H1 (cell line): Measurements from ENCODE around the gene TNRC6C. TPM values are rescaled to one million over a fixed set of nuclear protein-coding genes. Genes with fewer than 3 reads are reported as not detected.

Experiments
- POU5F1 ChIP-seq: IDR thresholded peaks from 2 replicates; pipeline ENCODE4 v1.6.1; 2011; ENCODE audit warnings: low read depth, mild to moderate bottlenecking, low read length, moderate library complexity
- polyA plus RNA-seq, 7 experiments: library from polyadenylated mRNA; depleted of rRNA in 3 of 7; stranded (reverse) in 5 of 7; unstranded in 2 of 7; fragments of >200 nt in 5 of 7; fragments of 200-250 nt in 2 of 7; gene quantifications; 1 replicate in 5 of 7; 2 replicates in 1 of 7; 4 replicates in 1 of 7; pipeline versions ENCODE4 v1.2.1 to v1.2.3, GENCODE V29; 2011 to 2013; ENCODE audit warnings: missing spikeins in 2 of 7, mixed read lengths in 2 of 7
- total RNA-seq: library from RNA; stranded (reverse); fragmentation: NEBNext Ultra II Directional; extraction: Animal tissue kit (Norgen Biotek cat#: 25700); gene quantifications from 2 replicates; pipeline ENCODE4 v1.2.1, GENCODE V29; 2021

The TNRC6C gene
- total and polyA plus RNA-seq, 2 of the 8 experiments (the other 6 are each of a cell fraction or from before 2014, with no cell fraction given) = 2.8 to 28.9 TPM

DNA sequence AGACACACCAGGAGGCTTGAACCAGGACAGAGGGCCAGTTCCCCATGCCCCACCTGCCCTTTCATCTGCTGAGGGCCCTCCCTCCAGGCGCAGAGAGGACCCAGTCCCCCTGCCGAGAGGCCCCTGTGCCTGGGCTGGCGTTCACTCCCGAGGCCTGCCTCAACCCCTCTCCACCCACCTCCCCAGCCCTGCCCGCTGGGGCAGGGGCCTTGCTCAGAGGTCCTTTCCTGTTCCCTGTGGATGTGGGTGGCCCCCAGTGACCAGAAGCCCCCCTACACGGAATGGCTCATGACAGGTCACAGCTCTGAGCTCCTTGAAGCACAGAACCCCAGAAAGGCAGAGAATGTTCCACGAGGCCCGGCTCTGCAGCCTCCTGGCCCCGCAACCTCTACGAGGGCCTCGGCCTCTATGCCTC is 163.3 kb downstream of the TNRC6C start (continued):
- TF ChIP-seq POU5F1 = no peak
